Measurements from ENCODE around the gene PLPPR1. TPM values are rescaled to one million over a fixed set of nuclear protein-coding genes. Genes with fewer than 3 reads are reported as not detected.

Gene PLPPR1
- total RNA-seq, 1 experiment from 2014 or later = 2.4 TPM

- H3K9me3 Mint-ChIP-seq = peaks cover 21 to 29% of the 10 kb centered on the region in 2 experiments
- Histone ChIP-seq H3K27me3 (ENCODE audit: insufficient read depth, low read length) (no peaks in the 10 kb centered on the region; the same call in 1 of the 2 replicates), H3K4ac (ENCODE audit: low read depth, low read length) (no peak overlapping the region), H4K91ac (ENCODE audit: insufficient read length, low read depth, low read length) (no peak overlapping the region), H4K20me1 (ENCODE audit: control insufficient read depth, insufficient read depth, insufficient read length) (no peaks in the 10 kb centered on the region), H2AK5ac (ENCODE audit: insufficient read length, low read length) (no peak overlapping the region), H2BK20ac (ENCODE audit: low read depth, low read length, poor library complexity, severe bottlenecking) (no peak overlapping the region), H2AFZ (ENCODE audit: low read length) (no peak overlapping the region), H2BK15ac (ENCODE audit: low read depth, low read length) (no peak overlapping the region), H3K9me3 (ENCODE audit: control insufficient read depth, low read depth, low read length) (no peaks in the 10 kb centered on the region), H2BK12ac (ENCODE audit: insufficient read length, low read depth, low read length) (no peak overlapping the region), H3K56ac (ENCODE audit: insufficient read length, low read depth, low read length) (no peak overlapping the region), H2BK120ac (ENCODE audit: low read depth, low read length, poor library complexity, severe bottlenecking) (no peak overlapping the region), H3K27ac (ENCODE audit: insufficient read length, low read depth, low read length) (no peak overlapping the region), H3K4me1 (ENCODE audit: insufficient read depth, low read length) (peaks cover 7% of the 10 kb centered on the region), H3T11ph (ENCODE audit: low read length) (no peak overlapping the region), H3K18ac (ENCODE audit: insufficient read length, low read depth, low read length) (no peak overlapping the region), H3K79me2 (ENCODE audit: insufficient read depth, low read length) (no peaks in the 10 kb centered on the region), H3K23me2 (ENCODE audit: insufficient read length, low read depth, low read length, poor library complexity, severe bottlenecking) (no peaks in the 10 kb centered on the region), H4K8ac (replicated peaks; ENCODE audit: insufficient read length, low read depth, low read length) (no peak overlapping the region), H3K4me2 (ENCODE audit: insufficient read depth, insufficient read length, low read length) (no peak overlapping the region), H3K79me1 (ENCODE audit: insufficient read depth, low read depth, low read length, poor library complexity, severe bottlenecking) (no peaks in the 10 kb centered on the region), H2BK5ac (ENCODE audit: insufficient read length, low read length) (no peak overlapping the region), H3K9ac (ENCODE audit: extremely low read depth, insufficient read length, low read length) (no peak overlapping the region), H3K14ac (ENCODE audit: insufficient read depth, low read length) (no peak overlapping the region), H4K5ac (ENCODE audit: insufficient read length, low read depth, low read length) (no peak overlapping the region), H3K23ac (ENCODE audit: insufficient read length, low read depth, low read length) (no peak overlapping the region)
- H3K4me3 Mint-ChIP-seq = no peak overlapping the region; a peak in 1 of 5 replicates
- peak overlapping the region; percentile 58 to 99 (median 90) for H3K27ac Mint-ChIP-seq
- peaks cover 24 to 28% of the 10 kb centered on the region in 2 experiments for H3K4me1 Mint-ChIP-seq
- DNase-seq = no peak
- H3K27me3 Mint-ChIP-seq (ENCODE audit: low read depth) = no peaks in the 10 kb centered on the region
- H3K36me3 Mint-ChIP-seq (ENCODE audit: insufficient read depth in 1 of 3, low read depth in 3 of 3) = peaks cover 10 to 28% (median 27%) of the 10 kb centered on the region in 3 experiments
- no peak for TF ChIP-seq CTCF (conservative IDR thresholded peaks at IDR 0.05)
Observed at GRCh38 chr9:101148344-101148743, 119.8 kb downstream of the PLPPR1 start.
